EH (cell line): ENCODE measurements around the gene SPECC1.
"Not testable (repeated sequence)": the region's sequence is repeated elsewhere in the genome, so short reads cannot be mapped to it uniquely, and the experiment has no call there.

Experiments
- DNase-seq: peaks from one replicate; pipeline ENCODE4 v3.0.0-alpha.2; 2015; ENCODE audit warnings: low read depth

SPECC1 gene

DNA sequence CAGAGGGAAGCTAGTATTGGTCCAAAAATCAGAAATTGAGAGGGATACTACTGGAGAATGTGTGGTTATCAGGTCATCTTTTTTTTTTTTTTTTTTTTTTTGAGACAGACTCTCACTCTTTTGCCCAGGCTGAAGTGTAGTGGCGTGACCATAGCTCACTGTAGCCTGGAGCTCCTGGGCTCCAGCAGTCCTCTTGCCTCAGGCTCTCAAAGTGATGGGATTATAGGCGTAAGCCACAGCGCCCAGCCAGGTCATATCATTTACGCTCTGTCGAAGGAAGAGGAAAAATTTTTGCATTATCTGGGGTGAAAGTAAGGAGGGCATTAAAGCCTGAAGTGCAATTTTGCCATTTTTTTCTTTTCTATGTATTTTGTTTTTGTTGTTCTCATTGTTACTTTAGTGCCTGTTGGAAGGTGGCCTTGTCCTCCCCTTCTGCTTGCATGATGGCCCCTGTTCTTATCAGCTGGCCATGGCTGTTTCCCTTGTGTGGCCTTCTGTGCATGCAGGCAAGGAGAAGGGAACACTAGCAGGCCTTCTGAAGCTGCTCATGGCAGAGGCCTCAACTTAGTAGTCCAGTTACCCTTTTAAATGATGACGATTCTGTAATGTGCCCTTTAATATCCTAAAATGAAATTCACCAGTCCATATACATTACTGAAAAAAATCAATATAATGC lies 118.3 kb downstream of the SPECC1 start:
- no peak for DNase-seq

DNA sequence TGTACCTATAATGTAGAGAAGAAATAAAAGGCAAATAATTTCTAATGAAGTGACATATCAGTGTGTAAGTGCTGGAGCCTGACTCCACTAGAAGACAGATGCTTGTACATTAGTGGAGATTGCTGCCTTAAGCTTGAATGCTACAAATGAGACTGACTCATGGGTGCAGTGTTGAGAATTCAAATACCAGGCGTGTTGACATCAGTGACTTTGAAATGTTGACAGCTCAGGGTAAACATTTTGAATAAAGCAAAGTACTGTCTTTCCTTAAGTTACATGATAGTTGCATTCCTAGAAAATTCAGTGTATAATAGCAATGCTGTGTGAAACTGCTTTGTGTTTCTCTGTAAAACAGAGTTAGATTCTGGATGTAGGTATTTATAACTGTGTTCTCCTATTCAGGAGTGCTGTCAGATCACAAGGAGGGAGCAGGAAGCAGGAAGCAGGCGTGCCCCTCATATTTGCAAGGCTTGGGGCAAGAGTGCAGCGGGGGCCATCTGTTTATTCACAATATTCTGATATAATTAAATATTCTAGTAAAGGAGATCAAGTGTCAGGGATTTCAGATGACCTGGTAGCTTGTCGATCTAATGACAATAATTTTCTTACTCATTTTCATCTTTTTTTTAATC lies 119.0 kb downstream of the SPECC1 start:
- DNase-seq: peak; percentile 65

DNA sequence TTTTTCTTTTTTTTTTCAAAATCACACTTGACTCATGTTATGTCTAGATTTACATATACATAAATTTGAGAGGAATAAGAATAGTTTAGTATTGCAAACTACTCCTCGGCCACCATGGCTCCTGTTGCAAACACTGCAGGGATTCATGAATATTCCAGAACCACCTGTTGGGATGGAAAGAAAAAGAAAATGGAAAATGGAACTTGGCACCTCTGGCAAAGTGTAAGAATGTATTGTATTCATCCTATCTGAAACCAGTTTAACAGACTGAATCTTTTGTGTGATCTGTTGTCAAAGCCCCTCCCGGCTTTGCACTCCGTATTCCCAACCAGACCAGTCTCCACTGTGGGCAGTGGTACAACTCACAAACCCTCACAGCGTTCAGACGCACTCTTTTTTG lies 124.4 kb downstream of the SPECC1 start:
- no peak for DNase-seq

DNA sequence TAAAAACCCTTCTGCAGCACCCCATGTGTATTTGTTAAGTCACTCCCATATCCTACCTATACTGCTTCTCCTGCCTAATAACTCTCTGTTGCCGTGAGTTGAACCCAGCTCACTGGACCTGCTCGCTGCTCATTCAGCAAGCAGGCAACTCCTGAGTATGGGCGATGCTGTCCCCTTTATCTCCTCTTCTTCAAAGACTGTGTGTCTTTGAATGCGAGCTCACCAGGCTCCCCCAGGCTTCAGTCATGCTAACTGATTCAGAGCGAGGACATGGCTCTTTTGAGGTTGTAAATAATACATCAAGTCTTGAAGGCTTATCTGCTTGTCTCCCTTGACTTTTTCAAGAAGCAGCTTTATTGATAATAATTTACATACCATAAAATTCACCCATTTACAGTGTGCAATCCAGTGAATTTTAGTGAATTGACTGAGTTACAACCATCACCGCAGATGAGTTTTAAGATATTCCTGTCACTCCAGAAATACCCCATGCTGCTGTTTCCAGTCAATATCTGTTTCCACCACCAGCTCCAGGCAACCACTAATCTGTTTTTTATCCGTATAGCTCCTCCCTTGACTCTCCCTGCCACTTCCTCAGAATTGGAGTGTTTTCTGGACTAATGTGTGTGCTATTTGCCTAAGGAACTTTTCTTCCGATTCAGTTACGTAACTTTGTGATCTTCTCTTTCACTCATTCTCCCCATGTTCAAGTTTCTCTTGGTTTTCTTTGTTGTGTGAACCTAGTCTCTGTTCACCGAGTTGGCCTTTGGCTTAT lies 132.2 kb downstream of the SPECC1 start:
- DNase-seq: no peak

DNA sequence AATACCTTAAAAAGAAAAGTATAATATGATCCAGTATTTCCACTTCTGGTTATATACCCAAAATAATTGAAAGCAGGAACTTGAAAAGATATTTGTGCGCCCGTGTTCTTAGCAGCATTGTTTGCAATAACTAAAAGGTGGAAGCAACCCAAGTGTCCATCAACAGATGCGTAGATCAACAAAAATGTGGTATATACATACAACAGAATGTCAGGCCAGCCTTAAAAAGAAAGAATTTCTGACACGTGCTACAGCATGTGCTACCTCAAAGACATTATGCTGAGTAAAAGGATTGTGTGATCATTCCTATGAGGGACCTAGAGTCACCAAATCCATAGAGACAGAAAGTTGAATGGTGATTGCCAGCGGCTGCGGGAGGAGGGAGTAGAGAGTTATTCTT lies 133.1 kb downstream of the SPECC1 start:
- DNase-seq: no peak

DNA sequence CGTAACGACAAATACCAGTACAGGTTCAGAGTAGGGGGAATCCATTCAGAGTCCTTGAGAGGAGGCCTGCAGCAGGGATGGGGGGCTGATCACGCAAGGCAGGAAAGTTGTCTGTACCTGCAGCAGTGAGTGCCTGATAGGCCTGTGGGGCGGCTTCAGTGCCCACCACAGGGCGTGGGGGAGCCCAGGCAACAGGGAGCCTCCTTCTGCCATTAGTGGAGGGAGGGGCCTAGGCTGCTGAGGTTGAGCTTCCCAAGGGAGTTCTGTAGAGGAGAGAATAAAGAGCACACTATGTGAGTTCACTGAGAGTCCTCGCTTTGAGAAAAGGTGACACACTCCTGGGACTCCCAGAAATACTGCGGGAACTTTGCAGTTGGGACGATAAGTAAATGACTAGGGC lies 134.6 kb downstream of the SPECC1 start:
- no peak for DNase-seq

DNA sequence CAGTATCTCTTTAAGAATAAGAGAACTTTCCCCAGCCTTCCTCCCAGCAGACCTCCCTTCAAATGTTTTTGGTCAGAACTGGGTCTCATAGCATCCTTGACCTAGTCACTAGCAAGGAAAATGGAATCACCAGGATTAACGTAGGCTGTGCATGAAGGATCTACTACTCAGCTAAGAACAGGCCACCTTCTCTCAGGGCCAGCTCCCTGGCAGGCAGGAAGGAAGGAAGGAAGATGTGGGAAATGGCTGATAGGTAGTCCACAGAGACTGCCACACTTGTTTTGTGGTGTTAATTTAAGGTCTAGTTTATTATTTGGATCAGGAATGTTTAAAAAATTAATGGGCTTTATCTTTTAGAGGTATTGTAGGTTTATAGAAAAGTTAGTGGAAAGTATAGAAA lies 136.4 kb downstream of the SPECC1 start:
- no peak for DNase-seq

DNA sequence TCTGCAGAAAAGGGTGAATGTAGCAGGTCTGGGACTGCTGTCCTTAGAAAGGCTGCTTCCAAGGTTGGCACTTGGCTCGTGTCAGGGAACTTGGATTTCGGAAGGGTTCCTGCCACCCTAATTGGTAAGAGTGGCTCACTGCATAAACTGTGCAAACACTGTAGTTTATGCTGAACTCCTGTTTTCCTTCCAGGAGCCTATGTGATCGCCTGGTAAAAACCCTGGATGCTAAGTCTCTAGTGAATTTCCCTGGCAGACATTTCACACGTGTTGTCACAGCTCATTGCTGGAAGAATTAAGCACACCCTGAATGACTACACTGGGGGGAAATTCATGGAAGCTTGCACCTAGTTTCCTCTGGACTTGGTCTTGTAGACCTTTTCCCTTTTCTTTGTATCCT lies 140.1 kb downstream of the SPECC1 start:
- DNase-seq: no peak

DNA sequence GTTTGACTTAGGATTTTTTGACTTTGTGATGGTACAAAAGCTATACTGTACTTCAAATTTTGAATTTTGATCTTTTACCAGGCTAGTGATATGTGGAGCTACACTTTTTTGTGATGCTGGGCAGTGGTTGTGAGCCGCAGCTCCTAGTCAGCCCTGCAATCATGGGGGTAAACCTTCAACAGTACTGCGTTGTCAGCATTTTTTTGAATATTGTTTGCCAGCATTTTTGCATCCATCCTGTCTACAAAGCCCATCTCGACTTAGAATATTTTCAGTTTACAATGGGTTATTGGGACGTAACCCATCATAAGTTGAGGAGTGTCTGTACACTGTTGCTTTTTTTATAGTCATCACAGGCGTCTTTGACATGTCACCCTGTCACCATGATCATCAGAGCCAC lies 142.0 kb downstream of the SPECC1 start:
- DNase-seq: no peak

DNA sequence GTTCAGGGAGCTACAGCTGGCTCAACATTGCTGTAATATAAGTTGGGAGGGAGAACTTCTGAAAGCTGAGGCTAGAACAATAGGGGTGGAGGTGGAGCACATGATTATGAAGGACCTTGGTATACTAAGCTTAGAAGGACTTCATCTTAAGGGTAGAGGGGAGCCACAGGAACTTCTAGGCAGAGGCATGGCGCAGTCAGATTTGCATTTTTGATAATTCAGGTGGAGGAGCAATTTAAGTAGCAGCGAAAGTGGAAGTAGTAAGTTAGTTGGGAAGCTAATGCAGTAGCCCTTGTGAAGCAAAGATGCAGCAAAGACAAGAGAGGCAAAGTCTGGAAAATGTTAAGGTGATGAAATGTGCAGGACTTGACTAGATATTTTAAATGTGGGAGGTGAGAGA lies 144.1 kb downstream of the SPECC1 start:
- DNase-seq: no peak

DNA sequence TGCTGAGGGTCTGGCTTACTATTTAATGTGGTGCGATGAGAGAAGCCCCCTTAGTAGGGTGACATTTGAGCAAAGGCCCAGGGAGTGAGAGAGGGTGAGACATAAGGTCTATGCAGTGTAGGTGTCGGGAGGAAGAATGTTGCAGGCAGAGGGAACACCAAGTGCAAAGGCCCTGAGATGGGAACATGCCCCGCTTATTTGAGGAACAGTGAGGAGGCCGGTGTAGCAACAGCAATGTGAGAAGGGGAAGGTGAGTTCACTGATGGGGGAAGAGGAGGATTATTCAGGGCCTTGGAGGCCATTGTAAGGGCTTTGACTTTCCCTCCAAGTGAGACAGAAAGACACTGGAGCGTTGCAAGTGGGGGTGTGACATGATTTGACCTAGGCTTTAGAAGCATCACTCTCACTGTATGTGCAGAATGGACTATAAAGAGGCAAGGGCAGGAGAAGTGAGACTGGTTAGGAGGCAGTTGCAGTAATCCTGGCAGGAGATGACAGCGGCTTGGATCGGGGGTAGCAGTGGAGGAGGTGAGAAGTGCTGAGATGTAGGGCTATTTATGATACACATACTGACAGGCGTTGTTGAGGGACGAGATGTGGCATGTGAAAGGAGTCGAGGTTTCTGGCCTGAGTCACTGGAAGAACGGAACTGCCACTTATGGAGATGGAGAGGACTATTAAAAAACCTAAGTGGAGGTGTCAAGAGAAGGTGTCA lies 145.3 kb downstream of the SPECC1 start:
- no peak for DNase-seq

DNA sequence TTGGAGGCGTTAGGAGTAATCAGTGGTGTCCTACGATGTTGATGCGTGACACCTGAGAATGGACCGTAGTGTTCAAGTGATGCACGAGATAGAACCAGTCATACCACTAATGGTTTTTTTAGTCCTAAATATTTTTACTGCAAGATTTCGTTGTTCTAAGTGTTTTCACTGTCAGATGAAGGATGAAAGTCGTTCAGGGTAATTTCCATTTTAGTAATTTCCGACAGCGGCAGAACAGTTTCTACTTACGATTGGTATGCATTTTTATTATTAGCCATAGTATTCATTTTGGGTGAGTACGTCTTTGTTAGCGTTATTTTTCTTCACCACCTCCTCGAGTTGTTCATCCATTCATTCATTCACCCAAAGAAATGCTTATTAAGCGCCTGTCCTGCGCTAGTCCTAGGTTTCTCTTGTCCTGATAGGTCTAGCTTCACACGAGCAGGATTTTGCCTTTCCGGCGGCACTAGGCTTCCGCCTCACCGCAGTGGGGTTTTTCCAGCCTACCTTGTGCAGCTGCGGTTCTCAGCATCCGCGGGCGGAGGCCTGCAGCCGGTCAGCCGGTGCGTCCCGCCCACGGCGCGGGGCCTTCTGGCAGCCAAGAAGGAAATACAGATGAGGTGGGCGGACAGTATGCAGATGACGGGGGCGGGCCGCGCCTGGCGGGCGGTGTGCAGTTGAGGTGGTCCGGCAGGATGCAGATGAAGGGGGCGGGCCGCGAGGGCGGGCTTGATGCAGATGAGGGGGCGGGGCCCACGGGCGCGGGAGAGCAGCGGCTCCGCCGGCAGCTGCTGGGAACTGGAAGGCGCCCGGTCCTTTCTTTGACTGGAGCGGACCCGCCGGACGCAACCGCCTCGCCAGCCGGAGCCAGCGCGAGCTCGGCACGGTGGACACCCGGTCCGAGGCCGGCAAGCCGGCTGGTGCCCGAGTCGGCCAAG lies 146.4 kb downstream of the SPECC1 start:
- peak; percentile 95 for DNase-seq

DNA sequence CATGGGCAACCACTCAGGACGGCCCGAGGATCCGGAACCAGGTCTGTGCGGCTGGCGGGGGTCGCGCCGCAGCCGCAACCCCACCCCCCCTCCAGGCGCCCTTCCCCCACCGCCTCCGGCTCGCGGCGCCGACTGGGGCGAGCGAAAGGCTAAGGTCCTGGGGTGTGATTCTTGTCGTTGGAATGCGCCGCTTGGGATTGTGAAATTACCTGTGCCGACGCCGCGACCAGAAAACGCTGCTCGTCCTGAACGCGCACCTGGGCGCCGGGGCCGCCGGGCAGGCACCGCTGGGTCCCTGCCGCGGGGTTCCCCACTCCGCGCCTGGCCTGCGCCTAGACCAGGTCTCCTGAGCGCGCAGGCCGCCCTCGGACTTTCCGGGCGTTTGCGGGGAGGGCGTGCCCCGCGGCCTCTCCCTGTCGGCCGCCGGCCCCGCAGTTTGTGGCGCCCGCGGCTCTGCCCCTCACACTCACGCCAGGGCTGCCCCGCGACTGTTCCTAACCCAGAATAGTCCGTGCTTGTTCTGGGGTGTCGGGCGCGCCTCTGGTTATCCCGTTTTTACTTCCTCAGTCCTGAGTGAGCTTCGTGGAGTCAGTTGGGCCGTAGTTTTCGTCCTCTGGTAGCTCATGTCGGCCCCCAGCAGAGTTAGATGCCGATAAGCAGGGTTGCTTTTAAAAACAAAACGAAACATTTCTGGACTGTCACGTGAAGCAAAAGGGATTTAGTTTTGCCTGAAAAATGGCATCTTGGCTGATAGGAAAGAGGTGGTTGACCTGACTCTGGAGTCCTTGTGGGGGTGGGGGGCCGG lies 147.2 kb downstream of the SPECC1 start:
- DNase-seq: peak; percentile 50

DNA sequence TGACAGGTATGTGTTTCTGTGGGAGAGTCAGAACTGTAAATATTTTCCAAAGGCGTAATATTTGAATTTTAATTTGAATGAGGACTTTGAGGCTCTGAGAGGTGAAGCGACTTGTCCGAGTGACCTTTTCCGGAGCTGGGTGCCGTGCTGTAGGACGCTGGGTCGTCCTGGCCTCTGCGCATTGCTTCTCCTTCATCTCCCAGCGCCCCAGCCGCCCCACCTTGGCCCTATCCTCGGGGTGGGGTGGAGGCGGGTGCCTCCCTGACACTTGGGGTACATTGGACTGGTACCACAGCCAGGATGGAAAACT lies 147.8 kb downstream of the SPECC1 start:
- DNase-seq: no peak

DNA sequence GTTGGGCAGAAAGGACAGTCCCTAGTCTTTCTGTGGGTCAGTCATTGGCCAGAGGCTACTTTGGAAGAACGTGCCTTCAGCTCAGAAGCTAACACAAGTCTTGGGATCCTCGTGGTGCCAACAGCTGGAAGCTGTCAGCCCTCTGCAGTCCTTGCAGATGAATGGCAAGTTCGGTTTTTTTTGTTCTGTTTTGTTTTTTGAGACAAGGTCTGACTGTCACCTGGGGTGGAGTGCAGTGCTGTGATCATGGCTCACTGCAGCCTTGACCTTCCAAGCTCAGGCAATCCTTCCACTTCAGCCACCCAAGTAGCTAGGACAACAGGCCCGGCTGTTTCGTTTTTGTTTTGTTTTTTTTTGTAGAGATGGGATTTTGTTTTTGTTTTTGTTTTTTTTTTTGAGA lies 149.4 kb downstream of the SPECC1 start:
- no peak for DNase-seq

DNA sequence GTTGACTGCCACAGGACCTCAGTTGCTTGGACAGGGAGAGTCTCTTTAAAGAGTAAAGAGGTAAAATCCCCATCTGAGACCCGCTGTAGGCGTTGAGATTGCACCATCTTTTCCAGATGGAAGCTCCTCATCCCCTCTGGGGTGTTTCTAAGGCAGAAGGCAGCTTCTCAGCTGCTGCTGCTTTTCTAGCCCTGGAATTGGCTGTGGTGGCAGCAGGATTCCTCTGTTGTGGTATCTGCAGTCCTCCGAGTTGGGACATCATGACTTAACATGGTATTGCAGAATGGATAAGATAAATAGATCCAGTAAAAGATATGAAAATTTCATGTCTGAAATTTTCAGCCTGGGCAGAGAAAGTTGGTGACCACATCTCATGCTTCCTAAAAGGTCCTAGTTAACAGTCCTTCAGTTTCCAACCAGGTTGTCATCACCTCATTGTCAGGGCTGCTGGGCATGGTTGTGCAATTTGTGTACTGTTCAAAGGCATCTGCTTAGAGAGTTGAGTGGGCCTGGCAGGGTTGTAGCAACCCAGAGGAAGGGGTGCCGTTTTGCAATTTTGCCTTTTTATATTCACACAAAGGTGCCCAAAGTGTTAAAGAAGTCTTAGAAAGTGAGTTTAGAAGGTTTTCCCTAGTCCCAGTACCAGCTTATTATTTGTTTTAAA lies 150.4 kb downstream of the SPECC1 start:
- peak; percentile 9 for DNase-seq

DNA sequence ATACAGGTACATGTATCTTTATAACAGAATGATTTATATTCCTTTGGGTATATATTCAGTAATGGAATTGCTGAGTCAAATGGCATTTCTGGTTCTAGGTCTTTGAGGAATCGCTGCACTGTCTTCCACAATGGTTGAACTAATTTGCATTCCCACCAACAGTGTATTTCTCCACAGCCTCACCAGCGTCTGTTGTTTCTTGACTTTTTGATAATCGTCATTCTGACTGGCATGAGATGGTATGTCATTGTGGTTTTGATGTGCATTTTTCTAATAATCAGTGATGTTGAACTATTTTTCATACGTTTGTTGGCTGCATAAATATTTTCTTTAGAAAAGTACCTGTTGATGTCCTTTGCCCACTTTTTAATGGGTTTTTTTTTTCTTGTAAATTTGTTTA lies 156.4 kb downstream of the SPECC1 start:
- not testable (repeated sequence) for DNase-seq

DNA sequence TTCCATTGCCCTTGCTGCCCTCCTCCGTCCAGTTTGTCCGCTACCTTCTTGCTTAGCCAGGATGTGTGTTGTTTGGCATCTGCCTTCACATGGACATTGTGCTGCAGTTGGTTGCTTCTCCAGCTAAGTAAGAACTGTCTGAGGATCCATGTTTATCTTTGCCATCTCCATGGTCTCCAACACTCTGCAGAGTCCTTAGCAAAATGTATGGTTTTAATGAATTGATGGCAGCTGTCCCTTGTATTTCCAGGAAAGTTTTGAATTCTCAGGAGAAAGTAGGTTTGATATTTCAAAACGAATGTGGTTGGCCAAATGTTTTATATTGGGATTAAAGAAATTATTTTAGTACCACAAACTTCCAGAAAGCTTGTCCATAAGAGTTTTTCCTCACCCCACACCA lies 160.9 kb downstream of the SPECC1 start:
- DNase-seq: no peak

DNA sequence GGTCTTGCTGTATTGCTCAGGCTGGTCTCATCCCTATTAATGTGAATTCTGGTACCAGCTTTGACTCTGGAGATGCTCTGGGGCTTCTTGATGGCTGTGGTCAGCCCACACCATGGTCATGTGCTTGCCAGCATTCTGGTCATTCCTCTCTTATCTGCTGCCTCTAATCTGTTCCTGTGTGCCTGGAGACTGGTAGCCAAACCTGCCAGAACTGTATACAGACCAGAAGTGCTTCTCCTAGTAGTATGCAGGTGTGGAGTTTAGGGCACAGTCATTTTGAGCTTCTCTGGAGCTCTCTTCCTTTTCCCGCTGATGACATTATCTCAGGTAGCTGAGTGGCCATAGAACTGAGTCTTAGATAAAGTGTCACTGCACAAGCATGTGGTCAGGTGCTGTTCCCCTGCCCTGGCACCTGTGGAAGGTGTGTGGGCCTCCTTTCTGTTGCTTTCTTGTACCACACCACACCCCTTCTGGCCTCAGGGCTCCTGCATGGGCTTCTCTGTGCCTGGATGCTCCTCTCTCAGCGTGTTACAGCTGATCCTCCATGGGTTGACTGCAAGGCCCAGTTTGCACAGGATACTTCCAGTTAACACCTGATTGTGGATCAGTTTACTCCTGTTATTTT lies 162.7 kb downstream of the SPECC1 start:
- peak; percentile 47 for DNase-seq

DNA sequence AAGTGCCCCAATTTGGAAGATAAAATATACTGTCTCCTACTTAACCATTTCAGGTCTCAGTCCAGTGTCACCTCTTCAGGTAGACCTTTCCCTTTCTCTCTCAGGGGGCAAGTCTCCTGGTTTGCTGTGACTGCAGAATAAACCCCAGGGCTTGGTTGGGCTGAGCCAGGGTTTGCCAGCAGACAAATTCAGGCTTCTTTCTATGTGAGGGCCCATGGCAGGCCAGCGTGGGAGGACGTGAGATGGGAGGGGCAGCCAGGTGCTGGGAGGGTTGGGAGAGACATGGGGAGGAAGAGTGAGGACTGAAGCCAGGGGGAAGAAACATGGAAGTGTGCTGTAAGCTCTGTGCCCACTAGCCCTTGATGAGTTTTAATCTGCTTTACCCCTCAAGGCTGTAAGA lies 163.2 kb downstream of the SPECC1 start:
- no peak for DNase-seq
